GM19193 (cell line): Measurements from ENCODE around the gene TMEM72.

Experiments used
- POLR2A ChIP-seq: IDR thresholded peaks from 4 replicates; pipeline ENCODE4 v1.6.1; 2011; ENCODE audit not compliant: insufficient read depth, insufficient read length; ENCODE audit errors: extremely low read depth

TMEM72 gene

DNA sequence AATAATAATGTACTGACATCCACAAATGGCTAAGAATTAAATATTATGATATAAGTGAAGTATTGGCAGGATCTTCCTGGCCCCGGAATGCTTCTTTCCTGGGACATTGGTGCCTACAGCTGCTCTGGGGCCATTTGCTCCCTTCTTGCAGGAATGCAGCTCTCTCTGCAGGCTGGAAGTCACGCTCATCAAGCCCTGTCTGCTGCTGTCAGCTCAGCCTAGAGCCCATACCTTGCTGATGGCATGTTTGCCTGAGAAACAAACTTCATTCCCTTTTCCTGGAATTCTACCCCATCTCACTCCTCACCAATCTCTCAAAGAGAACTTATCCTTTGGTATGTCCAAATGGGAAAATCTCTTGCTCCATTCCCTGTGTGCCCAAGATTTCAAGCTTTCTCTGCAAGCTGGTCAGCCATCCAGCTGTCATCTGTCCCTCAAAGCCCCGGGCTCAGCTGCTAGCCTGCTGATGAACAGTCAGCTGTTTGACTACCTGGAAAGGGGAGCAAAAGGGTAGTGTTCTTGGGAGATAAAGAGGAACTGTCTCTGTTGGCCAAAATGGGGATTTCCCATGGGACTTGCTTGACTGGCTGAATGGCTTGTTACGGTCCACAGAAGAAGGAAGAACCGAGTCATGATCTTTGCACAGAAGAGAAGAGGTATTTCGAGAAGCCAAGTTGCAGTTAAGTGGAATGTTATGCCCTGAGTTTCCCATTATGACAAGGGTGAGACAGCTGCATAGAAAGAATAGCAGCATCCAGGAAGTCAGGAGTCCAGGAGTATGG lies 36.4 kb downstream of the TMEM72 start:
- no peak for TF ChIP-seq POLR2A

DNA sequence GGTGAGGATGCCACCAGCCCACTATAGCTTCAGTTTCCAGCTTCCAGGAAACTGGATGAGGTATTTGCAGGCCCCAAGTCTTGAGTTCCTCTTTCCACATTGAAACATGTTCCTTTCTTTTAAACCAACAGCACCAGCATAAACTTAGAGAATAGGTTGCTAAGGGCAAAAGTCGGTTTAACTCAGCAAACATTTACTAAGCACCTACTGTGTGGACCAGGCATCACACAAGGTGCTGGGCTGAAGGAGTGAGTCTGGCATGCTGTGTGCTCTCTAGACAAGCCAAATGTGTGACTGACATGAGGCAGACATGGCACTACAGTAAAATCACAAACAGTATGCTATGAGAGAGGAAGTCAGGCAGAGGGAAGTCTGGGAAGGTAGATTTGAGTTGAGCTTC lies 37.5 kb downstream of the TMEM72 start:
- no peak for TF ChIP-seq POLR2A

DNA sequence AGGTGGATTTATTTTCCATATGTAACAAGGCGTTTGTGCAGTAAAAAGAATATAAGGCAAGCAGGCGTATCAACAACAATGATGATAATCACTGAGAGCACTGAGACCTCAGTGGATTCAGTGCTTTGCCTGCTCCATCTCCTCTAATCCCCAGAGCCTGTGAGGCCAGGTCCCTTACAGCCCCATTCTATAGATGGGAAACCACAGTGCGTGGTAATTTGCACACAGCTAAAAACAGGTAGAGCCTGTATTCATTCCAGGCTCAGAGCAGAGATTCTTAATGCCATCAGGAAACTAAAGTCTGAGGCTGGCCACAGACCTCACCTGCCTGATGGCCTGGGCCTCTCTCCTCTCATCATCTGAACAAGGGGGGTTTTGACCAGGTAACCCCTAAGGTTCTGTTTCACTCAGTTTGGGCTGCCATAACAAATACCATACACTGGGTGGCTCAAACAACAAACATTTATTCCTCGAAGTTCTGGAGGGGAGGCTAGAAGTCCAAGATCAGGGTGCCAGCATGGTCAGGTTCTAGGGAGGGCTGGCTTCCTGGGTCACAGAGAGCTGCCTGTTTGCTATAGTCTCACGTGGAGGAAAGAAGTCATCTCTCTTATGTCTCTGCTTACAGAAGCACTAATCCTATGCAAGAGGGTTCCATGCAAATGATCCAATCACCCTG lies 38.1 kb downstream of the TMEM72 start:
- TF ChIP-seq POLR2A = no peak

DNA sequence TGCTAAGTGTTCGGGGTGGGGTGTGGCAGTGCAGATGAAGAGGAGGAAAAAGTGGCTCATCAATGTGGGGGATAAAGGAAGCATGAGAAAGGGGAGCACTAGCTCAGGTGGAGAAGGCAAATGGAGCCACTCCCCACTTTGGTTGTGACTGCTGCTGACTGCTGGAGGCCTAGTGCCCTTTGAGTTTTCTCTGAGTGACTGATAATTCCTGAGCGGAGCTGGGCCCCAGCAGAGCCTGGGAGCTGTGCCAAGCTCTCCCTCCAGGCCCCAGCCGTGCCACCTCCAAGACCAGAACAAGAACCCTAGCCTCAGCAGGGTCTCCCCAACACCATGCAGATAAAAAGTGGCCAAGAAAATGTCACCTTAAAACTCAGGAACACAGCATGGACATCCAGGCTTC lies 38.8 kb downstream of the TMEM72 start:
- TF ChIP-seq POLR2A = no peak

DNA sequence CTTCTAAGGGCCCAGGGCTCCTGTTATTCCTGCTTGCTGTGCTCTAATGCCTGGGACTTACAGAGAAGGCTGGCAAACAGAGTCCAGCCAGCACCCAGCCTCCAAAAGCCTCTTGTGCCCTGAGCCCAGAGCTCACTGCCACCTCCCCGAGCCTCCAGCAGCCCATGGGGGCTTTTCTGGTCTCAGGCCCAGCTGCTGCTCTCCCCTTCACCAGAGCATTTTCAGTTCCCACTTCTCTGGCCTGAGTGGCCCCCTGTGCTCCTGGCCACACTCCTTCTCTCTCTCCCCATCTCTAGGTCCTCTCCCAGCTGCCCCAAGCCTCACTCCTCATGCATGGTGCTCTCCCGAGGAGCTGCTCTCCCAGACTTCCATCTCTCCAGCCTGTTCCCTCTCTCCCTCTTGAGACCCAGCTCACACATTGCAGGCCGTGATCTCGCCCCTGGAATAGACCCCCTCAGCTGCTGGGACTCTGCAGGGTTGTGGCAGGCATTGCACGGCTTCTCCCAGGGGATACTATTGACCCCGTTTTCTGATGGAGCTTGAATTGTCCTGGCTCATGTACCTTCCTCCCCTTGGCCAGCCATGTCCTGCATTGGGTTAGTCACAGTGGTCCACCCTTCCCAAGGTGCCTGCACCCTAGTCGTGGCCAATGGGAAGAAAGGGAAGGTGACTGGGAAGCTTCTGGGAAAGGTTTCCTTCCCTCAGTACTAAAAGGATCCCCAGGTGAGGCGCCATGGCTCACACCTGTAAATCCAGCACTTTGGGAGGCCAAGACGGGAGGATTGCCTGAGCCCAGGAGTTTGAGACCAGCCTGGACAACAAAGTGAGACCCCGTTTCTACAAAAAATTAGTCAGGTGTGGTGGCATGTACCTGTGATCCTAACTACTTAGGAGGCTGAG lies 39.4 kb downstream of the TMEM72 start:
- no peak for TF ChIP-seq POLR2A

DNA sequence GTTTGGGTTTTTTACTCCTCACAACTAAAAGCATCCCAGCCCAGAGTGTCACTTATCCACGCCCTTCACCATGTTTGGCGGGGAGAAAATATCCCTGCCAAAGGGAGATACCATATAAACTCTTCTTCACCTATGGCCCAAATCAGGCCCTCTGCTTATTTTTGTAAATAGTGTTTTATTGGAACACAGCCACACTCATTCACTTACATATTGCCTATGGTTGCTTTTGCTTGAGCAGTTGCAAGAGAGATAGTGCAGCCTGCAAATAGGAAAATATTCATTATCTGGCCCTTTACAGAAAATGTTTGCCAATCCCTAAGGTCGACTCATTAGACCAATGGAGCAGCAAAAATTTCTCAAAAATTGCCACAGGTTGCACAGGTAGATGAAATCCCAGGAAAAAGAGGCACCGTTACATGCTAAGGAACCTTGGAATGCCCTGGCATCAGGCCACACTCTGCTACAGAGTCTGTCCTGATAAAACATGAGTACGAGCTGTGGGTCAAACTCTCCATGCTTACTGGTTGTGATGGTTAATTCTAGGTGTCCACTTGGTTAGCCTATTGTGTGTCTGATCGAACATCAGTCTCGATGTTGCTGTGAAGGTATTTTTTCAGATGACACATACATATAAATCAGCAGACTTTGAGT lies 40.6 kb downstream of the TMEM72 start:
- TF ChIP-seq POLR2A = no peak

DNA sequence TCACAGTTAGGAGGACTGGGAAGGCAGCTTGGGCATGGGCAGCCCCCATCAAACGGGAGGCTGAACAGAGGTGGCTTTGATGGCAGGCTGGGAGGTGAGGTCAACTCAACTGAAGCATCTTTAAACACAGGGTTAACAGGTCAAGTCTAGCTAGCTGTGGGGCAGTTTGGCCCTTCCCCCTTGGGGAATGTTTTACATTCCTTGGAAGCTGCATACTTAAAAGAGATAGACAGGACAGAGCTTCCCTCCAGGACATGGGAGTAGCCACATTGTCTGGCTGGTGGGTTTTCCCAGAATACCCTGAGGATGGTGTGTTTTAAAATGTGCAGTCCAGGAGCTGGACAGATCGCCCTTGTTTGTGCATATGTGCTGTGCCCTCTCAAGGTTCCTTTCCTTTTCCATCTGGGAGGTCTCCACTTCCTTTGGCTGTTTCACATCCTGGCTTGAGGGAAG lies 41.7 kb downstream of the TMEM72 start:
- TF ChIP-seq POLR2A = no peak

DNA sequence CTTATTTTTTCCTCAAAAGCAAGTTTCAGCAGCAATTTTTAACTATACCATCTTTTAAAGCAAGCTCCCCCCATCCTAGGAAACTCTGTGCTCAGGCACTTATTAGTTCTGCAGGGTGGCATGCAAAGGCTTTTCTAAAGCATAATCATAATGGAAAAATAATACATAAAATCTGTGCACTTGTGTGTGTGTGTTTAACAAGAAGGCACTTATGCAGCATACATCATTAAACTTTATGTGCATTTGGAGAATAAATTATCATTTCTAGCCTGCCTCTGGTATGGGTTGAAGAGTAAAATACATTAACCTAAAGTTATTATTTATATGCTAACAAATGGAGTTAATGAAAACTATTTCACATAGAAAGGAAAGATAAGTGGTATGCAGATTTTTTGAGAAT lies 42.9 kb downstream of the TMEM72 start:
- TF ChIP-seq POLR2A = no peak

DNA sequence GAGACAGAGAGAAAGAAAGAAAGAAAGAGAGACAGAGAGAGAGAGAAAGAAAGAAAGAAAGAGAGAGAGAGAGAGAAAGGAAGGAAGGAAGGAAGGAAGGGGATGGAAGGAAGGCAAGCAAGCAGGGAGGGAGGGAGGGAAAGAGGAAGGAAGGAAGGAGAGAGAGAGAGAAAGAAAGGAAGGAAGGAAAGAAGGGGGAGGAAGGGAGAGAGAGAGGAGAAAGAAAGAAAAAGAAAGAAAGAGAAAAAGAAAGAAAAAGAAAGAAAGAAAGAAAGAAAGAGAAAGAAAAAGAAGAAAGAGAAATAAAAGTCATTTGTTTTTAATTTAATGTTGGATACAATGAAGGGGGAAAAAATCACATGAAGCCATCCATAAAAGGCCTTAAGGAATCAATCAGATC lies 43.8 kb downstream of the TMEM72 start:
- no peak for TF ChIP-seq POLR2A

DNA sequence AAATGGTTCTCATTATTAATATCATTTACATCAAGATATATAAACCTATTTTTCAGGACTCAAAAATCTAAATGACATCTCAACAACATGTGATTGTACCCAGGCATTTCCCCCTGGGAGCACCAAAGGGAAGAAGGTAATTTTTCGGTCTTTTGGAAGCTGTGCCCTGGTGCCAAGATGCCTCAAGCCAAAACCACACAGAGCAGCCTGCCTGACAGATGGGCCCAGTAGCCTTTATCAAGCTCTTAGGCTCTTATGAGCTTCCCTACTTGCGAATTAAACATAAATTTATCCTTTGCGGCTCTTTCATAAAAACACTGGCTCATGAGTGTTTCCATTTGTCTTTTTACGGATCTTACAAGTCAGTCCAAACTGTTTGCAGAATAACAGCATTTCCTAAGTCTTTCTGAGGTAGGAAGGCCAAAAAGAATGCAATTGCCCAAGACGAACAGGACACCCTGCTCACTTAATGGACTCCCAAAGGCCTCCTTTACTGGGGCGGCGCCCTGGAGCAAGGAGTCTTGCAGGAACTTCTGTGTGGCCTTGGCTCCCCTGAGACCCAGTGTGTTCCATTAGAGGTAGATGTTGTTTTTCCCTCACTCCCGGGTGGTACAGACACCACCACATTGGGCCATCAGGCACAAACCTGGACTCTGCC lies 44.4 kb downstream of the TMEM72 start:
- no peak for TF ChIP-seq POLR2A

DNA sequence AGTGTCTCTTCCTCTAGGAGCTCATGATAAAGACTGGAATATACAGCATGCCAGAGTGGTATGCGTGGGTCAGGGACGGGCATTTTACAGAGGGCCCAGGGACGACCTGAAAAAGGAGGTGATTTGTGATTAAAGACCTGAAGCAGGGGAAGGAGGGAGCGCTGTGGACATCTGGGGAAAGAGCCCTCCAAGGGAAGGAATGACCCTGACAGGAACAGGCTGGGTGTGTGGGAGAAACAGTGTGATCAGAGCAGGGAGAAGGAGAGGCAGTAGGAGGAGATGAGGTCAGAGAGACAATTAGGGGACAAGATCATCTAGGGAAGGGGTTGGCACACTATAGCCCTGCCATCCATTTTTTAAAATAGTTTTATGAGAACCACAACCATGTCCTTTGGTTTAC lies 45.1 kb downstream of the TMEM72 start:
- TF ChIP-seq POLR2A = no peak

DNA sequence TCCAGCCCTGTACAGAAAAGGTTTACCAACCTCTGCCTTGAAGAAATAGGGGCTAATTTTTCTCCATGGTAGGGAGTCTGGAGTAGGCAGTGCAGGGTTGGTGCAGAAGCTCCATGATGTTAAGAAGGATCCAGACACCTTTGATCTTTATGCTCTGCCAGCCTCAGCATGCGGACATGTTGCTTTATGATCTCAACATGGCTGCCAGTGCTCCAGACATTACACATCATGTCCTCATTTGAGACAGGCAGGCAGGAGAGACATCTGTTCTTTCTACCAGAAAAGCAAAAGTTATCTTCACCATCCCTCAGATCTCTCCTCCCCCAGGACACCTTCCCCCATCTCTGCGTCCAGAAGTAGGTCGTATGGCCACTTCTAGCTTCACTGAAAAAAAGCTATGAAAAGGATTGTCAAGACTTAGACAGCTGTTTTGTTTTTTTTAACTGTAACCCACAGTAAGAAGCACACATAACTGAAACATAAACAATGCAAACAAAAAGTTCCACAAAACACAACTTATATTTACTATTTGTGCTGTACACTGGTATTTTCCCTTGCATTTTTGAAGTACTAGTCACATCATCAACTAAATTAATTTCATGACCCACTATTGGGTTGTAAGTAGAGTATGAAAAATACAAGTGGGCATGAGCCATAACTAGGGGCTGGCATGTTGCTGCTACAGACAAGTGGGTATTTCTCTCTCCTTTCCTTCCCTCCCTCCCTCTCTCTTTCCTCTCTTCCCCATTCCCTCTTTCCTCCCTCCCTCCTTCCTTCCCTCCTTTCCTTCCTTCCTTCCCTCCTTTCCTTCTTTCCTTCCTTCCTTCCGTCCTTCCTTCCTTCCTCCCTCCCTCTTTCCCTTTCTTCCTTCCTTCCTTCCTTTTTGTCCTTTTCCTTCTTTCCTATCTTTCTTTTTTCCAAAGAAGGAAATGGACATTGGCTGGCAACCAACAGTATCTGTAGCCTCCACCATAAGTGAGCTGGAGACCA lies 45.9 kb downstream of the TMEM72 start:
- TF ChIP-seq POLR2A = no peak
